ENCODE measurements around the gene WBP1L. TPM values are rescaled to one million over a fixed set of nuclear protein-coding genes. Genes with fewer than 3 reads are reported as not detected.

Gene WBP1L
- total RNA-seq, 4 donors from 2014 or later, result 89.4 to 191 (median 158) TPM

GRCh38 chr10:102720775-102721301, 22.9 kb upstream of the WBP1L start:
- TF ChIP-seq CTCF (IDR thresholded peaks at IDR 0.05), result no peak
- no peak for TF ChIP-seq EP300 (IDR thresholded peaks at IDR 0.05)
- TF ChIP-seq POLR2A (IDR thresholded peaks at IDR 0.05), result no peak
- DNase-seq (ENCODE audit: low spot score in 2 of 2), result no peak
- H3K4me3 ChIP-seq, result no peak overlapping the region
- H3K9me3 ChIP-seq, result no peaks in the 10 kb centered on the region
- no peaks in the 10 kb centered on the region for H3K27me3 ChIP-seq
- no peak overlapping the region for H3K27ac ChIP-seq
- WGBS, 2 donors, result 57 to 64% methylated on average over 6 of the region's 6 CpGs
- peaks cover 0 to 11% (median 0%) of the 10 kb centered on the region in 3 donors for H3K36me3 ChIP-seq
- peaks cover 0 to 12% (median 0%) of the 10 kb centered on the region in 4 donors for H3K4me1 ChIP-seq

- TF ChIP-seq CTCF (IDR thresholded peaks at IDR 0.05) (no peak), EP300 (IDR thresholded peaks at IDR 0.05) (no peak), POLR2A (IDR thresholded peaks at IDR 0.05) (no peak)
Observed at GRCh38 chr10:102721954-102722353, 21.8 kb upstream of the WBP1L start.

GRCh38 chr10:102723989-102724388, 19.8 kb upstream of the WBP1L start:
- Histone ChIP-seq H3K4me3 (no peak overlapping the region), H3K9me3 (no peaks in the 10 kb centered on the region), H3K4me1 (peaks cover 0 to 6% (median under 1%) of the 10 kb centered on the region in 4 donors), H3K36me3 (peaks cover 0 to 33% (median 2%) of the 10 kb centered on the region in 3 donors), H3K27ac (no peak overlapping the region), H3K27me3 (no peaks in the 10 kb centered on the region)
- TF ChIP-seq POLR2A (IDR thresholded peaks at IDR 0.05), result no peak
- TF ChIP-seq CTCF (IDR thresholded peaks at IDR 0.05), result no peak
- no peak for TF ChIP-seq EP300 (IDR thresholded peaks at IDR 0.05)
- 98% methylated on average over 4 of the region's 4 CpGs for WGBS, 2 donors
- DNase-seq (ENCODE audit: low spot score in 2 of 2), result no peak

More at GRCh38 chr10:102721954-102722353, 21.8 kb upstream of the WBP1L start:
- no peak overlapping the region for H3K4me3 ChIP-seq
- H3K4me1 ChIP-seq, result peaks cover 0 to 8% (median 0%) of the 10 kb centered on the region in 4 donors
- WGBS, 2 donors, result 66 to 73% methylated on average over 4 of the region's 4 CpGs
- no peaks in the 10 kb centered on the region for H3K27me3 ChIP-seq
- no peak for DNase-seq (ENCODE audit: low spot score in 2 of 2)
- peaks cover 0 to 18% (median 0%) of the 10 kb centered on the region in 3 donors for H3K36me3 ChIP-seq
- no peaks in the 10 kb centered on the region for H3K9me3 ChIP-seq
- no peak overlapping the region for H3K27ac ChIP-seq

- H3K4me1 ChIP-seq, result peaks cover 0 to 13% (median 7%) of the 10 kb centered on the region in 4 donors
- no peak overlapping the region for H3K27ac ChIP-seq
- no peak for DNase-seq (ENCODE audit: low spot score in 2 of 2)
- TF ChIP-seq POLR2A (IDR thresholded peaks at IDR 0.05) (no peak), CTCF (IDR thresholded peaks at IDR 0.05) (no peak), EP300 (IDR thresholded peaks at IDR 0.05) (no peak)
- no peak overlapping the region for H3K4me3 ChIP-seq
- 44 to 77% methylated on average over 3 of the region's 3 CpGs for WGBS, 2 donors
- H3K27me3 ChIP-seq, result no peaks in the 10 kb centered on the region
- no peaks in the 10 kb centered on the region for H3K9me3 ChIP-seq
- peaks cover 0 to 40% (median 3%) of the 10 kb centered on the region in 3 donors for H3K36me3 ChIP-seq
Observed at GRCh38 chr10:102726274-102726673, 17.5 kb upstream of the WBP1L start.

- Histone ChIP-seq H3K4me3 (no peak overlapping the region), H3K27ac (peak overlapping the region in 1 of 4 donors; percentile 17), H3K4me1 (peaks cover 0 to 13% (median 7%) of the 10 kb centered on the region in 4 donors), H3K9me3 (no peaks in the 10 kb centered on the region), H3K27me3 (no peaks in the 10 kb centered on the region), H3K36me3 (peaks cover 0 to 48% (median 3%) of the 10 kb centered on the region in 3 donors)
- TF ChIP-seq EP300 (IDR thresholded peaks at IDR 0.05) (peak in 1 of 2 donors; percentile 14), POLR2A (IDR thresholded peaks at IDR 0.05) (no peak), CTCF (IDR thresholded peaks at IDR 0.05) (no peak)
- no peak for DNase-seq (ENCODE audit: low spot score in 2 of 2)
- WGBS, 2 donors, result 70 to 77% methylated on average over 13 of the region's 13 CpGs
Observed at GRCh38 chr10:102727037-102727818, 16.5 kb upstream of the WBP1L start.

Data from tibial nerve (tissue), 4 donors.